GM18498 (cell line): ENCODE data around the gene SLC39A11.

ENCODE experiments used
- ATAC-seq: cut with Tn5 transposase; IDR thresholded peaks from one replicate; pipeline ENCODE4 v1.9.1; 2021; ENCODE audit warnings: mild to moderate bottlenecking, moderate library complexity; ENCODE audit not compliant: unreplicated experiment

SLC39A11 gene

GRCh38 chr17:73045724-73046123 lies 46.8 kb downstream of the SLC39A11 start:
- no peak for ATAC-seq

GRCh38 chr17:73043686-73044581 lies 48.6 kb downstream of the SLC39A11 start:
- no peak for ATAC-seq

- no peak for ATAC-seq
Measured at GRCh38 chr17:73042809-73043685, 49.4 kb downstream of the SLC39A11 start.

GRCh38 chr17:73042225-73042624 lies 50.3 kb downstream of the SLC39A11 start:
- no peak for ATAC-seq

- no peak for ATAC-seq
Measured at GRCh38 chr17:73039282-73039681, 53.2 kb downstream of the SLC39A11 start.

- ATAC-seq, result no peak
Measured at GRCh38 chr17:73031472-73031871, 61.0 kb downstream of the SLC39A11 start.

GRCh38 chr17:73030995-73031394 lies 61.5 kb downstream of the SLC39A11 start:
- no peak for ATAC-seq

GRCh38 chr17:73030501-73030921 lies 62.0 kb downstream of the SLC39A11 start:
- no peak for ATAC-seq

- ATAC-seq, result no peak
Measured at GRCh38 chr17:73029991-73030390, 62.5 kb downstream of the SLC39A11 start.

GRCh38 chr17:73029021-73029420 lies 63.5 kb downstream of the SLC39A11 start:
- ATAC-seq, result no peak

- no peak for ATAC-seq
Measured at GRCh38 chr17:73028299-73028755, 64.2 kb downstream of the SLC39A11 start.

GRCh38 chr17:73027130-73027741 lies 65.3 kb downstream of the SLC39A11 start:
- no peak for ATAC-seq

GRCh38 chr17:73025041-73025560 lies 67.4 kb downstream of the SLC39A11 start:
- ATAC-seq, result no peak

GRCh38 chr17:73023759-73024158 lies 68.7 kb downstream of the SLC39A11 start:
- ATAC-seq, result no peak

GRCh38 chr17:73022694-73023093 lies 69.8 kb downstream of the SLC39A11 start:
- ATAC-seq, result no peak

GRCh38 chr17:73021771-73022170 lies 70.7 kb downstream of the SLC39A11 start:
- no peak for ATAC-seq

GRCh38 chr17:73020110-73020509 lies 72.4 kb downstream of the SLC39A11 start:
- no peak for ATAC-seq

- no peak for ATAC-seq
Measured at GRCh38 chr17:73018599-73018998, 73.9 kb downstream of the SLC39A11 start.

- ATAC-seq, result no peak
Measured at GRCh38 chr17:73017658-73018057, 74.8 kb downstream of the SLC39A11 start.

- ATAC-seq, result no peak
Measured at GRCh38 chr17:73015722-73016276, 76.7 kb downstream of the SLC39A11 start.
